Liver (tissue), 9 donors: Measurements from ENCODE around the gene CREB5. TPM values are rescaled to one million over a fixed set of nuclear protein-coding genes. Genes with fewer than 3 reads are reported as not detected.
"Not testable (repeated sequence)": the region's sequence is repeated elsewhere in the genome, so short reads cannot be mapped to it uniquely, and the experiment has no call there.

Experiments
- DNase-seq: peaks from one replicate; pipeline ENCODE4 v3.0.0-alpha.2; 2017; ENCODE audit warnings: low spot score
- H3K27ac ChIP-seq, 2 donors: one replicate each; pipeline ENCODE4 v1.7.0; 2013; ENCODE audit warnings: inconsistent platforms in 2 of 2, low read length in 2 of 2, control low read depth in 1 of 2, low read depth in 1 of 2, mild to moderate bottlenecking in 1 of 2
- H3K27me3 ChIP-seq, 4 donors: one replicate each; pipeline versions ENCODE4 v1.6.1 to v1.7.0; 2013; ENCODE audit warnings: low read length in 3 of 4, inconsistent platforms in 1 of 4, mild to moderate bottlenecking in 1 of 4, moderate library complexity in 1 of 4; ENCODE audit not compliant: control insufficient read depth in 4 of 4, insufficient read depth in 4 of 4
- H3K36me3 ChIP-seq, 4 donors: one replicate each; pipeline versions ENCODE4 v1.6.1 to v1.7.0; 2013; ENCODE audit warnings: low read length in 3 of 4, mild to moderate bottlenecking in 3 of 4, low read depth in 1 of 4, moderate library complexity in 1 of 4; ENCODE audit not compliant: control insufficient read depth in 4 of 4, insufficient read depth in 3 of 4
- H3K4me1 ChIP-seq, 4 donors: one replicate each; pipeline versions ENCODE4 v1.6.1 to v1.7.0; 2013; ENCODE audit warnings: low read length in 3 of 4, mild to moderate bottlenecking in 3 of 4, moderate library complexity in 1 of 4; ENCODE audit not compliant: control insufficient read depth in 4 of 4, insufficient read depth in 4 of 4
- H3K4me3 ChIP-seq, 3 donors: one replicate each; pipeline versions ENCODE4 v1.6.1 to v1.7.0; 2013; ENCODE audit warnings: low read length in 3 of 3, control low read depth in 1 of 3, low read depth in 1 of 3, mild to moderate bottlenecking in 1 of 3
- H3K9ac ChIP-seq, 2 donors: one replicate each; pipeline ENCODE4 v1.7.0; 2013; ENCODE audit warnings: low read length in 2 of 2, mild to moderate bottlenecking in 2 of 2, moderate library complexity in 2 of 2, control low read depth in 1 of 2, low read depth in 1 of 2
- H3K9me3 ChIP-seq, 4 donors: one replicate each; pipeline versions ENCODE4 v1.6.1 to v1.7.0; 2013; ENCODE audit warnings: low read length in 3 of 4; ENCODE audit not compliant: control insufficient read depth in 4 of 4
- EGR1 ChIP-seq, 2 donors: IDR thresholded peaks; 2 replicates each; pipeline ENCODE4 v1.6.1; 2016 to 2018; ENCODE audit warnings: antibody characterized with exemption in 2 of 2, low read depth in 2 of 2
- FOXA1 ChIP-seq: IDR thresholded peaks from 2 replicates; pipeline ENCODE4 v1.6.1; 2016; ENCODE audit warnings: antibody characterized with exemption
- FOXA2 ChIP-seq: IDR thresholded peaks from 2 replicates; pipeline ENCODE4 v1.6.1; 2016; ENCODE audit warnings: antibody characterized with exemption
- GABPA ChIP-seq, 2 donors: IDR thresholded peaks in 1 of 2; conservative IDR thresholded peaks in 1 of 2; 2 replicates each; pipeline ENCODE4 v1.6.1; 2016; ENCODE audit warnings: antibody characterized with exemption in 2 of 2, mild to moderate bottlenecking in 1 of 2, moderate library complexity in 1 of 2
- HNF4A ChIP-seq, 2 donors: conservative IDR thresholded peaks; 2 replicates each; pipeline ENCODE4 v1.6.1; 2016; ENCODE audit warnings: antibody characterized with exemption in 2 of 2, mild to moderate bottlenecking in 2 of 2
- HNF4G ChIP-seq: IDR thresholded peaks from 2 replicates; pipeline ENCODE4 v1.6.1; 2016; ENCODE audit warnings: antibody characterized with exemption
- NR2F2 ChIP-seq: IDR thresholded peaks from 2 replicates; pipeline ENCODE4 v1.6.1; 2016; ENCODE audit warnings: antibody characterized with exemption
- RAD21 ChIP-seq, 2 donors: IDR thresholded peaks; 2 replicates each; pipeline ENCODE4 v1.6.1; 2016; ENCODE audit warnings: antibody characterized with exemption in 2 of 2, mild to moderate bottlenecking in 2 of 2
- RXRA ChIP-seq, 2 donors: IDR thresholded peaks; 2 replicates each; pipeline ENCODE4 v1.6.1; 2017 to 2018; ENCODE audit warnings: antibody characterized with exemption in 2 of 2, mild to moderate bottlenecking in 1 of 2
- TAF1 ChIP-seq: conservative IDR thresholded peaks from 2 replicates; pipeline ENCODE4 v1.6.1; 2016; ENCODE audit warnings: antibody characterized with exemption, mild to moderate bottlenecking
- YY1 ChIP-seq: IDR thresholded peaks from 2 replicates; pipeline ENCODE4 v1.6.1; 2016; ENCODE audit warnings: antibody characterized with exemption, mild to moderate bottlenecking
- WGBS: extraction: QIAGEN DNeasy Blood & Tissue Kit; methylation state at CpG from one replicate; pipeline ENCODE4 v1.1.7; 2013; 5-methylcytosine and 5-hydroxymethylcytosine counted together
- polyA plus RNA-seq, 2 donors: library from polyadenylated mRNA; stranded (reverse) in 1 of 2; unstranded in 1 of 2; fragments of 200-250 nt in 1 of 2; fragments of >200 nt in 1 of 2; fragmentation: Nextera tagmentation in 1 of 2; extraction: Ambion mirVana in 1 of 2; gene quantifications; one replicate each; pipeline versions ENCODE4 v1.2.1 to v1.2.3, GENCODE V29; 2013 to 2015
- total RNA-seq, 2 donors: library from RNA; depleted of rRNA; stranded (reverse); fragments of >200 nt; gene quantifications; one replicate each; pipeline ENCODE4 v1.2.3, GENCODE V29; 2014
- TF ChIP-seq, protein P1 (sequence below): IDR thresholded peaks from 2 replicates; pipeline ENCODE4 v1.6.1; 2016; ENCODE audit warnings: antibody characterized with exemption
- TF ChIP-seq, protein P2 (sequence below): IDR thresholded peaks from 2 replicates; pipeline ENCODE4 v1.6.1; 2016; ENCODE audit warnings: antibody characterized with exemption
- TF ChIP-seq, protein P3 (sequence below): IDR thresholded peaks from 2 replicates; pipeline ENCODE4 v1.6.1; 2016; ENCODE audit warnings: antibody characterized with exemption
- TF ChIP-seq, protein P4 (sequence below): IDR thresholded peaks from 2 replicates; pipeline ENCODE4 v1.6.1; 2016; ENCODE audit warnings: antibody characterized with exemption, mild to moderate bottlenecking
- TF ChIP-seq, protein P5 (sequence below): fragments of 150-350 bp; IDR thresholded peaks from 2 replicates; pipeline ENCODE4 v1.5.1; 2017; ENCODE audit warnings: improper control_type of control experiment, low read depth, low read length; ENCODE audit not compliant: missing input control
- donor health status: healthy.
- donor health status: healthy.
- donor health status: healthy.
- donor health status: healthy.
- donor health status: healthy.

The CREB5 gene
- total and polyA plus RNA-seq, 4 donors, result 0.25 to 0.92 (median 0.67) TPM

DNA sequence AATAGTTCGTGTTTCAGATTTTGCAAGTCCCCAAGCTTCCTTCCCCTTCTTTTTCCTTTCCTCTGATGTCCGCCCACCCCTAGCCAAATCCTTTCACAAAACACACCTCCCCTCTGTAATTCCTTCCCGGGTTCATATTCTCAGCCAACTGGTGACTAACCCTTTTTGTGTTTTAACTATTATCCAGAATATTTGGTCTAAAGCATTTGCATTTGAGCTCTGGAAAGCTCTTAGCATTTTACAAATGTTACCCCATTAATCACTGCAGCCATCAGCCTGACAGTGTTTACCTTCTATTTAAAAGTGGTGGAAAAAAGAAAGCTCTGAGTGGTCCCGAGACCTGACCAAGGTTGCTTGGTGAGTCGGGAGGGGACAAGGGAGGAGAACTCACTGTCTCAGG, 139.0 kb downstream of the CREB5 start:
- Histone ChIP-seq H3K27ac (no peak overlapping the region), H3K36me3 (no peaks in the 10 kb centered on the region), H3K4me1 (no peaks in the 10 kb centered on the region), H3K27me3 (peaks cover 0 to 10% (median 2%) of the 10 kb centered on the region in 4 donors), H3K4me3 (no peak overlapping the region), H3K9ac (no peak overlapping the region), H3K9me3 (peaks cover 0 to 3% (median 2%) of the 10 kb centered on the region in 4 donors)
- no peak for DNase-seq
- TF ChIP-seq HNF4G (no peak), YY1 (no peak), RXRA (IDR thresholded peaks at IDR 0.05) (no peak), HNF4A (conservative IDR thresholded peaks at IDR 0.05) (no peak), FOXA2 (no peak)
- TF ChIP-seq, protein P1, sequence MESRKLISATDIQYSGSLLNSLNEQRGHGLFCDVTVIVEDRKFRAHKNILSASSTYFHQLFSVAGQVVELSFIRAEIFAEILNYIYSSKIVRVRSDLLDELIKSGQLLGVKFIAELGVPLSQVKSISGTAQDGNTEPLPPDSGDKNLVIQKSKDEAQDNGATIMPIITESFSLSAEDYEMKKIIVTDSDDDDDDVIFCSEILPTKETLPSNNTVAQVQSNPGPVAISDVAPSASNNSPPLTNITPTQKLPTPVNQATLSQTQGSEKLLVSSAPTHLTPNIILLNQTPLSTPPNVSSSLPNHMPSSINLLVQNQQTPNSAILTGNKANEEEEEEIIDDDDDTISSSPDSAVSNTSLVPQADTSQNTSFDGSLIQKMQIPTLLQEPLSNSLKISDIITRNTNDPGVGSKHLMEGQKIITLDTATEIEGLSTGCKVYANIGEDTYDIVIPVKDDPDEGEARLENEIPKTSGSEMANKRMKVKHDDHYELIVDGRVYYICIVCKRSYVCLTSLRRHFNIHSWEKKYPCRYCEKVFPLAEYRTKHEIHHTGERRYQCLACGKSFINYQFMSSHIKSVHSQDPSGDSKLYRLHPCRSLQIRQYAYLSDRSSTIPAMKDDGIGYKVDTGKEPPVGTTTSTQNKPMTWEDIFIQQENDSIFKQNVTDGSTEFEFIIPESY, result no peak
- TF ChIP-seq, protein P2, sequence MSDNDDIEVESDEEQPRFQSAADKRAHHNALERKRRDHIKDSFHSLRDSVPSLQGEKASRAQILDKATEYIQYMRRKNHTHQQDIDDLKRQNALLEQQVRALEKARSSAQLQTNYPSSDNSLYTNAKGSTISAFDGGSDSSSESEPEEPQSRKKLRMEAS, result no peak
- TF ChIP-seq, protein P3, sequence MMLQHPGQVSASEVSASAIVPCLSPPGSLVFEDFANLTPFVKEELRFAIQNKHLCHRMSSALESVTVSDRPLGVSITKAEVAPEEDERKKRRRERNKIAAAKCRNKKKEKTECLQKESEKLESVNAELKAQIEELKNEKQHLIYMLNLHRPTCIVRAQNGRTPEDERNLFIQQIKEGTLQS, result no peak
- 40% methylated on average over 5 of the region's 5 CpGs for WGBS

DNA sequence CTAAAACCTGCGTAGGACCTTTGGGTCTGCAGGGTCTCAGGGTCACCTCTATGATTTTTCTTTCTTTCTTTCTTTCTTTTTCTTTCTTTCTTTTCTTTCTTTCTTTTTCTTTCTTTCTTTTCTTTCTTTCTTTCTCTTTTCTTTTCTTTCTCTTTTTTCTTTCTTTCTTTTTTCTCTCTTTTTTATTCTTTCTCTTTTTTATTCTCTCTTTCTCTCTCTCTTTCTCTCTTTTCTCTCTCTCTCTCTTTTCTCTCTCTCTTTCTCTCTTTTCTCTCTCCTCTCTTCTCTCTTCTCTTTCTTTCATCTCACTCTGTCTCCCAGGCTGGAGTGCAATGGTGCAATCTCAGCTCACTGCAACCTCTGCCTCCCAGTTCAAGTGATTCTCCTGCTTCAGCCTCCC, 139.4 kb downstream of the CREB5 start:
- 66% methylated on average over 1 of the region's 1 CpG for WGBS
- H3K4me1 ChIP-seq, H3K9ac ChIP-seq, H3K36me3 ChIP-seq, H3K27ac ChIP-seq, H3K9me3 ChIP-seq, H3K4me3 ChIP-seq, DNase-seq: not testable (repeated sequence)
- H3K27me3 ChIP-seq, result peaks cover 0 to 10% (median 2%) of the 10 kb centered on the region in 4 donors

DNA sequence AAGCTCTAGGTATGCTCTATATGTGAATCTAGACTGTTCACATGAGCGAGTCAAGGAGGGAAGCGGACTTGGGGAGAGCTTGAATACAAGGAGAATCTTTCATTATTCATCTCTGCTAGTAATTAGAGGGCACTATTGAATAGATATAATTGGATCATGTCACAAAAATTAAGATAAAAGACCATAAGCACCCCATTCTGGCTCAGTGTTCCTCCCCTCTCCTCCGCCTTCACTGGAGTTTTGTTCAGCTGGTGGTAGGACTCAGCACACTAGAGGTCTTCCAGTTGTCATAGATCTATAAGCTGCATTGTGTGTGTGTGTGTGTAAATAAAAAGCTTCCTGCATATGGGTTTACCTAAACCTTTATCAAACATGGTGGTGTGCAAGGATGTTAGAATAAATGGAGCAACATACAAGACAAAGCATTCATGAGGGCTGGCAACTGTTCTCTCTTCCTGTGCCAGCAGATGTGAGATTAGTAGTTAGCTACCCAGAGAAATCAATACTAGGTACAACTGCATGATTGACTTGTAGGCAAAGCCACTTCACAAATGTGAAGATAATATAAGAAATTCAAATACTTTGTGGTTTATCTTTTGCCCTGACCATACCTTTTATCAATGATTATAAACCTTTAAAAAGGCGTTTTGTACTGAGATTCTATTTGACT, 142.6 kb downstream of the CREB5 start:
- Histone ChIP-seq H3K27ac (no peak overlapping the region), H3K27me3 (peaks cover 0 to 10% (median 2%) of the 10 kb centered on the region in 4 donors), H3K4me1 (no peaks in the 10 kb centered on the region), H3K9ac (no peak overlapping the region), H3K9me3 (no peaks in the 10 kb centered on the region), H3K36me3 (no peaks in the 10 kb centered on the region), H3K4me3 (no peak overlapping the region)
- WGBS, result 87% methylated on average over 4 of the region's 4 CpGs
- no peak for DNase-seq
- TF ChIP-seq, protein P3, result no peak
- TF ChIP-seq, protein P4, sequence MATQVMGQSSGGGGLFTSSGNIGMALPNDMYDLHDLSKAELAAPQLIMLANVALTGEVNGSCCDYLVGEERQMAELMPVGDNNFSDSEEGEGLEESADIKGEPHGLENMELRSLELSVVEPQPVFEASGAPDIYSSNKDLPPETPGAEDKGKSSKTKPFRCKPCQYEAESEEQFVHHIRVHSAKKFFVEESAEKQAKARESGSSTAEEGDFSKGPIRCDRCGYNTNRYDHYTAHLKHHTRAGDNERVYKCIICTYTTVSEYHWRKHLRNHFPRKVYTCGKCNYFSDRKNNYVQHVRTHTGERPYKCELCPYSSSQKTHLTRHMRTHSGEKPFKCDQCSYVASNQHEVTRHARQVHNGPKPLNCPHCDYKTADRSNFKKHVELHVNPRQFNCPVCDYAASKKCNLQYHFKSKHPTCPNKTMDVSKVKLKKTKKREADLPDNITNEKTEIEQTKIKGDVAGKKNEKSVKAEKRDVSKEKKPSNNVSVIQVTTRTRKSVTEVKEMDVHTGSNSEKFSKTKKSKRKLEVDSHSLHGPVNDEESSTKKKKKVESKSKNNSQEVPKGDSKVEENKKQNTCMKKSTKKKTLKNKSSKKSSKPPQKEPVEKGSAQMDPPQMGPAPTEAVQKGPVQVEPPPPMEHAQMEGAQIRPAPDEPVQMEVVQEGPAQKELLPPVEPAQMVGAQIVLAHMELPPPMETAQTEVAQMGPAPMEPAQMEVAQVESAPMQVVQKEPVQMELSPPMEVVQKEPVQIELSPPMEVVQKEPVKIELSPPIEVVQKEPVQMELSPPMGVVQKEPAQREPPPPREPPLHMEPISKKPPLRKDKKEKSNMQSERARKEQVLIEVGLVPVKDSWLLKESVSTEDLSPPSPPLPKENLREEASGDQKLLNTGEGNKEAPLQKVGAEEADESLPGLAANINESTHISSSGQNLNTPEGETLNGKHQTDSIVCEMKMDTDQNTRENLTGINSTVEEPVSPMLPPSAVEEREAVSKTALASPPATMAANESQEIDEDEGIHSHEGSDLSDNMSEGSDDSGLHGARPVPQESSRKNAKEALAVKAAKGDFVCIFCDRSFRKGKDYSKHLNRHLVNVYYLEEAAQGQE, result no peak
- TF ChIP-seq, protein P5, sequence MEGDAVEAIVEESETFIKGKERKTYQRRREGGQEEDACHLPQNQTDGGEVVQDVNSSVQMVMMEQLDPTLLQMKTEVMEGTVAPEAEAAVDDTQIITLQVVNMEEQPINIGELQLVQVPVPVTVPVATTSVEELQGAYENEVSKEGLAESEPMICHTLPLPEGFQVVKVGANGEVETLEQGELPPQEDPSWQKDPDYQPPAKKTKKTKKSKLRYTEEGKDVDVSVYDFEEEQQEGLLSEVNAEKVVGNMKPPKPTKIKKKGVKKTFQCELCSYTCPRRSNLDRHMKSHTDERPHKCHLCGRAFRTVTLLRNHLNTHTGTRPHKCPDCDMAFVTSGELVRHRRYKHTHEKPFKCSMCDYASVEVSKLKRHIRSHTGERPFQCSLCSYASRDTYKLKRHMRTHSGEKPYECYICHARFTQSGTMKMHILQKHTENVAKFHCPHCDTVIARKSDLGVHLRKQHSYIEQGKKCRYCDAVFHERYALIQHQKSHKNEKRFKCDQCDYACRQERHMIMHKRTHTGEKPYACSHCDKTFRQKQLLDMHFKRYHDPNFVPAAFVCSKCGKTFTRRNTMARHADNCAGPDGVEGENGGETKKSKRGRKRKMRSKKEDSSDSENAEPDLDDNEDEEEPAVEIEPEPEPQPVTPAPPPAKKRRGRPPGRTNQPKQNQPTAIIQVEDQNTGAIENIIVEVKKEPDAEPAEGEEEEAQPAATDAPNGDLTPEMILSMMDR, result no peak
- no peak for TF ChIP-seq TAF1
- TF ChIP-seq, protein P1, result no peak
- TF ChIP-seq RAD21 (IDR thresholded peaks at IDR 0.05), result no peak
- no peak for TF ChIP-seq RXRA (IDR thresholded peaks at IDR 0.05)
- TF ChIP-seq GABPA (IDR thresholded peaks at IDR 0.05 in 1 of 2, conservative IDR thresholded peaks at IDR 0.05 in 1 of 2), result no peak
- no peak for TF ChIP-seq EGR1 (IDR thresholded peaks at IDR 0.05; ENCODE audit: low read depth in 2 of 2)
- no peak for TF ChIP-seq FOXA1
- TF ChIP-seq HNF4A (conservative IDR thresholded peaks at IDR 0.05), result no peak
- TF ChIP-seq, protein P2, result no peak
- TF ChIP-seq HNF4G, result no peak
- no peak for TF ChIP-seq NR2F2
